Activated naive CD8-positive, alpha-beta T cell treated with anti-CD3 and anti-CD28 coated beads, Interleukin-2, amount 50 U/mL, for 24 hours (primary cell): ENCODE data around the gene CNDP2.
A peak's percentile ranks its signal among the peaks of the same experiment; 100 is the strongest.

Source experiments
- ATAC-seq: fragments of 150-1000 bp; cut with Tn5 transposase; one replicate; pipeline ENCODE4 v1.10.0; 2021
- DNase-seq: peaks from one replicate; pipeline ENCODE4 v3.0.0; 2021
- H3K27ac Mint-ChIP-seq: one replicate; pipeline ENCODE4 v1.8.0; 2021; ENCODE audit warnings: mild to moderate bottlenecking, mixed read lengths
- H3K27me3 Mint-ChIP-seq: one replicate; pipeline ENCODE4 v1.8.0; 2021; ENCODE audit warnings: mixed read lengths
- H3K36me3 Mint-ChIP-seq: one replicate; pipeline ENCODE4 v1.8.0; 2021; ENCODE audit warnings: low read depth, mixed read lengths
- H3K4me1 Mint-ChIP-seq: one replicate; pipeline ENCODE4 v1.8.0; 2021; ENCODE audit warnings: mixed read lengths
- H3K4me3 Mint-ChIP-seq: one replicate; pipeline ENCODE4 v1.8.0; 2021; ENCODE audit warnings: mild to moderate bottlenecking, moderate library complexity, mixed read lengths
- H3K9me3 Mint-ChIP-seq: one replicate; pipeline ENCODE4 v1.8.0; 2021; ENCODE audit warnings: mixed read lengths

CNDP2 gene

GRCh38 chr18:74457725-74458421 is 38.3 kb upstream of the CNDP2 start:
- H3K27me3 Mint-ChIP-seq = peaks cover 39% of the 10 kb centered on the region
- no peaks in the 10 kb centered on the region for H3K36me3 Mint-ChIP-seq
- H3K4me3 Mint-ChIP-seq = peak overlapping the region; percentile 72
- no peaks in the 10 kb centered on the region for H3K9me3 Mint-ChIP-seq
- peaks cover 2% of the 10 kb centered on the region for H3K4me1 Mint-ChIP-seq
- ATAC-seq = no peak
- DNase-seq = no peak
- no peak overlapping the region for H3K27ac Mint-ChIP-seq

GRCh38 chr18:74459889-74460288 is 36.3 kb upstream of the CNDP2 start:
- H3K27me3 Mint-ChIP-seq = peaks cover 24% of the 10 kb centered on the region
- no peaks in the 10 kb centered on the region for H3K9me3 Mint-ChIP-seq
- H3K4me1 Mint-ChIP-seq = peaks cover 2% of the 10 kb centered on the region
- H3K27ac Mint-ChIP-seq = no peak overlapping the region
- no peak for ATAC-seq
- no peaks in the 10 kb centered on the region for H3K36me3 Mint-ChIP-seq
- H3K4me3 Mint-ChIP-seq = no peak overlapping the region
- no peak for DNase-seq

GRCh38 chr18:74460825-74461224 is 35.3 kb upstream of the CNDP2 start:
- H3K9me3 Mint-ChIP-seq = no peaks in the 10 kb centered on the region
- ATAC-seq (no peak), DNase-seq (no peak)
- H3K27ac Mint-ChIP-seq = no peak overlapping the region
- H3K4me3 Mint-ChIP-seq = no peak overlapping the region
- H3K36me3 Mint-ChIP-seq = no peaks in the 10 kb centered on the region
- peaks cover 2% of the 10 kb centered on the region for H3K4me1 Mint-ChIP-seq
- peaks cover 16% of the 10 kb centered on the region for H3K27me3 Mint-ChIP-seq

GRCh38 chr18:74463254-74463653 is 32.9 kb upstream of the CNDP2 start:
- ATAC-seq (no peak), DNase-seq (no peak)
- Mint-ChIP-seq H3K36me3 (no peaks in the 10 kb centered on the region), H3K27ac (no peak overlapping the region), H3K4me1 (no peaks in the 10 kb centered on the region), H3K4me3 (no peak overlapping the region), H3K9me3 (no peaks in the 10 kb centered on the region), H3K27me3 (peaks cover 3% of the 10 kb centered on the region)

- no peaks in the 10 kb centered on the region for H3K27me3 Mint-ChIP-seq
- no peaks in the 10 kb centered on the region for H3K4me1 Mint-ChIP-seq
- no peaks in the 10 kb centered on the region for H3K36me3 Mint-ChIP-seq
- ATAC-seq = no peak
- H3K9me3 Mint-ChIP-seq = no peaks in the 10 kb centered on the region
- DNase-seq = no peak
- H3K27ac Mint-ChIP-seq = no peak overlapping the region
- no peak overlapping the region for H3K4me3 Mint-ChIP-seq
Observed at GRCh38 chr18:74463983-74464382, 32.2 kb upstream of the CNDP2 start.

GRCh38 chr18:74465775-74466174 is 30.4 kb upstream of the CNDP2 start:
- no peak for ATAC-seq
- no peaks in the 10 kb centered on the region for H3K36me3 Mint-ChIP-seq
- H3K4me3 Mint-ChIP-seq = no peak overlapping the region
- H3K27ac Mint-ChIP-seq = no peak overlapping the region
- H3K27me3 Mint-ChIP-seq = no peaks in the 10 kb centered on the region
- DNase-seq = no peak
- no peaks in the 10 kb centered on the region for H3K4me1 Mint-ChIP-seq
- H3K9me3 Mint-ChIP-seq = peaks cover 10% of the 10 kb centered on the region

GRCh38 chr18:74468547-74469061 is 27.6 kb upstream of the CNDP2 start:
- no peak for DNase-seq
- no peak for ATAC-seq
- no peaks in the 10 kb centered on the region for H3K27me3 Mint-ChIP-seq
- no peak overlapping the region for H3K4me3 Mint-ChIP-seq
- H3K36me3 Mint-ChIP-seq = no peaks in the 10 kb centered on the region
- H3K4me1 Mint-ChIP-seq = no peaks in the 10 kb centered on the region
- H3K27ac Mint-ChIP-seq = no peak overlapping the region
- H3K9me3 Mint-ChIP-seq = peaks cover 10% of the 10 kb centered on the region

- H3K9me3 Mint-ChIP-seq = peaks cover 10% of the 10 kb centered on the region
Observed at GRCh38 chr18:74472312-74472711, 23.9 kb upstream of the CNDP2 start.

GRCh38 chr18:74473976-74474640 is 22.1 kb upstream of the CNDP2 start:
- Mint-ChIP-seq H3K4me1 (peaks cover 3% of the 10 kb centered on the region), H3K27ac (no peak overlapping the region), H3K4me3 (no peak overlapping the region), H3K27me3 (peaks cover 3% of the 10 kb centered on the region), H3K9me3 (peaks cover 10% of the 10 kb centered on the region), H3K36me3 (no peaks in the 10 kb centered on the region)
- no peak for ATAC-seq
- no peak for DNase-seq

More at GRCh38 chr18:74472312-74472711, 23.9 kb upstream of the CNDP2 start:
- no peak for ATAC-seq
- Mint-ChIP-seq H3K4me1 (no peaks in the 10 kb centered on the region), H3K27ac (no peak overlapping the region), H3K36me3 (no peaks in the 10 kb centered on the region), H3K27me3 (peaks cover 3% of the 10 kb centered on the region), H3K4me3 (no peak overlapping the region)
- no peak for DNase-seq

- Mint-ChIP-seq H3K27me3 (peaks cover 3% of the 10 kb centered on the region), H3K4me3 (no peak overlapping the region), H3K4me1 (peaks cover 3% of the 10 kb centered on the region), H3K36me3 (no peaks in the 10 kb centered on the region), H3K27ac (no peak overlapping the region), H3K9me3 (no peaks in the 10 kb centered on the region)
- ATAC-seq (no peak), DNase-seq (peak; percentile 26)
Observed at GRCh38 chr18:74476140-74476539, 20.0 kb upstream of the CNDP2 start.

GRCh38 chr18:74477771-74478170 is 18.4 kb upstream of the CNDP2 start:
- DNase-seq (no peak), ATAC-seq (peak; percentile 78)
- H3K9me3 Mint-ChIP-seq = no peaks in the 10 kb centered on the region
- H3K4me1 Mint-ChIP-seq = peaks cover 3% of the 10 kb centered on the region
- H3K27ac Mint-ChIP-seq = no peak overlapping the region
- H3K36me3 Mint-ChIP-seq = no peaks in the 10 kb centered on the region
- H3K27me3 Mint-ChIP-seq = peaks cover 3% of the 10 kb centered on the region
- no peak overlapping the region for H3K4me3 Mint-ChIP-seq

GRCh38 chr18:74478316-74478715 is 17.8 kb upstream of the CNDP2 start:
- Mint-ChIP-seq H3K9me3 (no peaks in the 10 kb centered on the region), H3K4me3 (no peak overlapping the region), H3K27me3 (peaks cover 3% of the 10 kb centered on the region), H3K36me3 (no peaks in the 10 kb centered on the region), H3K27ac (no peak overlapping the region), H3K4me1 (peaks cover 3% of the 10 kb centered on the region)
- DNase-seq (no peak), ATAC-seq (no peak)

- H3K27me3 Mint-ChIP-seq = peaks cover 3% of the 10 kb centered on the region
- peaks cover 3% of the 10 kb centered on the region for H3K4me1 Mint-ChIP-seq
- H3K9me3 Mint-ChIP-seq = no peaks in the 10 kb centered on the region
- DNase-seq = no peak
- H3K27ac Mint-ChIP-seq = no peak overlapping the region
- no peak overlapping the region for H3K4me3 Mint-ChIP-seq
- no peak for ATAC-seq
- no peaks in the 10 kb centered on the region for H3K36me3 Mint-ChIP-seq
Observed at GRCh38 chr18:74478880-74479279, 17.3 kb upstream of the CNDP2 start.

- DNase-seq (no peak), ATAC-seq (no peak)
- no peak overlapping the region for H3K27ac Mint-ChIP-seq
- H3K36me3 Mint-ChIP-seq = no peaks in the 10 kb centered on the region
- H3K4me1 Mint-ChIP-seq = peaks cover 7% of the 10 kb centered on the region
- H3K4me3 Mint-ChIP-seq = no peak overlapping the region
- H3K9me3 Mint-ChIP-seq = no peaks in the 10 kb centered on the region
- H3K27me3 Mint-ChIP-seq = peaks cover 3% of the 10 kb centered on the region
Observed at GRCh38 chr18:74479486-74480148, 16.5 kb upstream of the CNDP2 start.

- Mint-ChIP-seq H3K27ac (no peak overlapping the region), H3K4me1 (peaks cover 10% of the 10 kb centered on the region), H3K27me3 (peaks cover 3% of the 10 kb centered on the region), H3K4me3 (no peak overlapping the region), H3K36me3 (no peaks in the 10 kb centered on the region), H3K9me3 (no peaks in the 10 kb centered on the region)
- no peak for DNase-seq
- ATAC-seq = no peak
Observed at GRCh38 chr18:74480149-74480651, 16.0 kb upstream of the CNDP2 start.
